ENCODE results near the gene KIF13A. TPM values are rescaled to one million over a fixed set of nuclear protein-coding genes. Genes with fewer than 3 reads are reported as not detected.
"Not testable (repeated sequence)": the region's sequence is repeated elsewhere in the genome, so short reads cannot be mapped to it uniquely, and the experiment has no call there.

Gene KIF13A
- total RNA-seq, 8 experiments from 2014 or later, result 15.5 to 50.5 (median 24.5) TPM

DNA sequence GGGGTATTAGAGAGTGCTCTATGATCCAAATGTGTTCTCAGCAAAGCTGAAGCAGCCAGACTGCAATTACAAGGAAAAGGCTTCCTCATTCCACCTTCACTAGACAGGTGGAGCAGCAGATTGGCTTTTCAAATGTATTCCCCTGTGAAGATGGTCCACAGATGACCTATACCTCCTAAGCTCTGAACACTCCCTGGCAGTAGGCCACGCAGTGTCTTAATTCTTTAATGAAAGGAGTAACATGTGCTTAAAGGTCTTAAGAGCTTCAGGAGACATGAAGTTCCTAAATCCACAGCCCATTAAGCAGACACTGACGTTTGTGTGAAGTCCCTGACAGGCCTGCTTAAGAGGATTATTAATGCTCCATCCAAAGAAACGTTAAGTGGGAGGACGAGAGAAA is 141.8 kb downstream of the KIF13A start:
- H3K4me1 ChIP-seq (replicated peaks in 1 of 2), result no peaks in the 10 kb centered on the region
- no peak overlapping the region for H3K27ac ChIP-seq
- in situ Hi-C loops (cut with MboI; ENCODE audit: low pct_unique_long_range_greater_than_20kb in 2 of 9, low sequenced_read_pairs in 9 of 9, unreplicated experiment in 9 of 9), result loop anchor here in 3 of 9 experiments (25.0 kb wide), 2 partner anchors 267 to 292 kb away; partner anchors contain the start of gene NHLRC1 (in 2 of the 3)
- WGBS, 10 experiments, result 60 to 92% (median 80%) methylated on average over 1 to 4 of the region's 4 CpGs
- ATAC-seq (replicated peaks in 6 of 8), result no peak
- no peak overlapping the region for H3K4me3 ChIP-seq

DNA sequence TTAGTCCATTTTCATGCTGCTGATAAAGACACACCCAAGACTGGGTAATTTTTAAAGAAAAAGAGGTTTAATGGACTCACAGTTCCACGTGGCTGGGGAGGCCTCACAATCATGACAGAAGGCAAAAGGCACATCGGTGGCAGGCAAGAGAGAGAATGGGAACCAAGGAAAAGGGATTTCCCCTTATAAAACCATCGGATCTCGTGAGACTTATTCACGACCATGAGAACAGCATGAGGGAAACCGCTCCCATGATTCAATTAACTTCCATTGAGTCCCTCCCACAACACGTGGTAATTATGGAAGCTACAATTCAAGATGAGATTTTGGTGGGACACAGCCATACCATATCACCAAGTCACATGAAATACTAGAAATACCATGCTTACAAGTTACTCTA is 142.5 kb downstream of the KIF13A start:
- not testable (repeated sequence) for H3K27ac ChIP-seq; H3K4me1 ChIP-seq (replicated peaks in 1 of 2); ATAC-seq (replicated peaks in 6 of 8); H3K4me3 ChIP-seq
- 76 to 100% (median 90%) methylated on average over 1 to 7 of the region's 7 CpGs for WGBS, 10 experiments
- in situ Hi-C loops (cut with MboI; ENCODE audit: low pct_unique_long_range_greater_than_20kb in 2 of 9, low sequenced_read_pairs in 9 of 9, unreplicated experiment in 9 of 9), result loop anchor here in 3 of 9 experiments (25.0 kb wide), 2 partner anchors 267 to 292 kb away; partner anchors contain the start of gene NHLRC1 (in 2 of the 3)

GRCh38 chr6:17842934-17843821 is 144.3 kb downstream of the KIF13A start:
- Histone ChIP-seq H3K4me3 (no peak overlapping the region), H3K4me1 (replicated peaks in 1 of 2) (peaks cover 7 to 19% of the 10 kb centered on the region in 2 donors), H3K27ac (no peak overlapping the region)
- WGBS, 10 experiments, result 65 to 100% (median 88%) methylated on average over 1 to 8 of the region's 8 CpGs
- no peak for ATAC-seq (replicated peaks in 6 of 8)
- in situ Hi-C loops (cut with MboI; ENCODE audit: low pct_unique_long_range_greater_than_20kb in 2 of 9, low sequenced_read_pairs in 9 of 9, unreplicated experiment in 9 of 9), result loop anchor here in 3 of 9 experiments (25.0 kb wide), 2 partner anchors 269 to 294 kb away; partner anchors contain the start of gene NHLRC1 (in 2 of the 3)

GRCh38 chr6:17842014-17842776 is 145.2 kb downstream of the KIF13A start:
- 86 to 100% (median 98%) methylated on average over 1 to 2 of the region's 3 CpGs; no CpG with 5 or more reads in 2 of the 10 experiments for WGBS, 10 experiments
- Histone ChIP-seq H3K4me3 (no peak overlapping the region), H3K27ac (no peak overlapping the region), H3K4me1 (replicated peaks in 1 of 2) (peaks cover 7 to 19% of the 10 kb centered on the region in 2 donors)
- in situ Hi-C loops (cut with MboI; ENCODE audit: low pct_unique_long_range_greater_than_20kb in 2 of 9, low sequenced_read_pairs in 9 of 9, unreplicated experiment in 9 of 9), result loop anchor here in 3 of 9 experiments (25.0 kb wide), 2 partner anchors 270 to 295 kb away; partner anchors contain the start of gene NHLRC1 (in 2 of the 3)
- ATAC-seq (replicated peaks in 6 of 8), result no peak

DNA sequence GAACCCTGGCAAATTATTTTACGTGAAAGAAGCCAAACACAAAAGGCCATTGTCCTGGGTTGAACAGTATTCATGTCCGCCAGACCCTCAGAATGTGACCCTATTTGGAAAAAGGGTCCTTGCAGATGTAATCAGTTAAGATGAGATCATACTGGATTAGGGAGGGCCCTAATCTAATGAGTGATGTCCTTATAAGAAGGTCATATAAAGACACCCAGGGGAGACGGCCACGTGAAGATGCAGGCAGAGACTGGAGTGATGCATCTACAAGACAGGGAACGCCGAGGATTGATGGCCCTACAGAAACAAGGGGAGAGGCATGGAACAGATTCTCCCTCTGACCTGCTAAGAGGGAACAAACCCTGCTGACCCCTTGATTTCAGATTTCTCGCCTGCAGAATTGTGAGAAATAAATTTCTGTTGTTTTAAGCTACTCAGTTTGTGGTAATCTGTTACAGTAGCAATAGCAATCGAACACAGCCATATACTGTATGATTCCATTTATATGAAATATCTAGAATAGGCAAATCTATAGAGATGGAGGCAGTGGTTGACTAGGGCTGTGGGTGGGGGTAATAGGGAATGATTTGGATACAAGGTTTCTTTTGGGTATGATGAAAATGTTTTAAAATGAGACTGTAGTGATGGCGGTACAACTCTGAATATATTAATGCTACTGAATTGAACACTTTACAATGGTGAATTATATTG is 147.8 kb downstream of the KIF13A start:
- H3K27ac ChIP-seq, result peak overlapping the region; percentile 60 to 78
- no peak overlapping the region for H3K4me3 ChIP-seq
- H3K4me1 ChIP-seq (replicated peaks in 1 of 2), result peaks cover 7 to 19% of the 10 kb centered on the region in 2 donors
- peak in 5 of 8 experiments; percentile 98 to 99 (median 99) for ATAC-seq (replicated peaks in 6 of 8)
- 29 to 100% (median 82%) methylated on average over 1 to 9 of the region's 9 CpGs for WGBS, 10 experiments
- in situ Hi-C loops (cut with MboI; ENCODE audit: low pct_unique_long_range_greater_than_20kb in 2 of 9, low sequenced_read_pairs in 9 of 9, unreplicated experiment in 9 of 9), result loop anchor here in 3 of 9 experiments (25.0 kb wide), 2 partner anchors 273 to 298 kb away; partner anchors contain the start of gene NHLRC1 (in 2 of the 3)

DNA sequence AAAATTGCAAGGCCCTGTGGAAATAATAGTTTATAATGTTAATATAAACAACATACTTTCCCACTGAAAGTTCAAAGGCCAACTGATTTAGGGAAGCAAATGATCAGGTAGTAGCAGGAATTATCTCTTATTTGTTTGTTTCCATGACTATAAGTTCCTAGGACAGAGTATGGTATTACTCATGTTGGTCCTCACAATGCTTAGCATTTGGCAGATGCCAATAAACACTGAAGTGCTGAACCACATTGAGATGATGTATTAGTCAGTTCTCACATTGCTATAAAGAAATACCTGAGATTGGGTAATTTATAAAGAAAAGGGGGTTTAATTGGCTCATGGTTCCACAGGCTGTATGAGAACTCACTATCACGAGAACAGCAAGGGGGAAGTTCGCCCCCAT is 151.1 kb downstream of the KIF13A start:
- WGBS, 10 experiments, result 77 to 100% (median 98%) methylated on average over 1 to 2 of the region's 2 CpGs; no CpG with 5 or more reads in 4 of the 10 experiments
- Histone ChIP-seq H3K27ac (no peak overlapping the region), H3K4me3 (no peak overlapping the region), H3K4me1 (replicated peaks in 1 of 2) (peaks cover 7 to 19% of the 10 kb centered on the region in 2 donors)
- peak in 1 of 8 experiments; percentile 41 for ATAC-seq (replicated peaks in 6 of 8)
- in situ Hi-C loops (cut with MboI; ENCODE audit: low pct_unique_long_range_greater_than_20kb in 2 of 9, low sequenced_read_pairs in 9 of 9, unreplicated experiment in 9 of 9), result loop anchor here in 3 of 9 experiments (25.0 kb wide), 2 partner anchors 276 to 301 kb away; partner anchors contain the start of gene NHLRC1 (in 2 of the 3)

GRCh38 chr6:17835784-17836183 is 151.7 kb downstream of the KIF13A start:
- peaks cover 7 to 19% of the 10 kb centered on the region in 2 donors for H3K4me1 ChIP-seq (replicated peaks in 1 of 2)
- H3K27ac ChIP-seq, result no peak overlapping the region
- H3K4me3 ChIP-seq, result no peak overlapping the region
- in situ Hi-C loops (cut with MboI; ENCODE audit: low pct_unique_long_range_greater_than_20kb in 2 of 9, low sequenced_read_pairs in 9 of 9, unreplicated experiment in 9 of 9), result loop anchor here in 3 of 9 experiments (25.0 kb wide), 2 partner anchors 277 to 302 kb away; partner anchors contain the start of gene NHLRC1 (in 2 of the 3)
- ATAC-seq (replicated peaks in 6 of 8), result no peak

- 0 to 87% (median 74%) methylated on average over 1 to 4 of the region's 4 CpGs; no CpG with 5 or more reads in 2 of the 10 experiments for WGBS, 10 experiments
- no peak overlapping the region for H3K4me3 ChIP-seq
- in situ Hi-C loops (cut with MboI; ENCODE audit: low pct_unique_long_range_greater_than_20kb in 2 of 9, low sequenced_read_pairs in 9 of 9, unreplicated experiment in 9 of 9), result loop anchor here in 3 of 9 experiments (25.0 kb wide), 2 partner anchors 281 to 306 kb away; partner anchors contain the start of gene NHLRC1 (in 2 of the 3)
- H3K27ac ChIP-seq, result no peak overlapping the region
- peak in 1 of 8 experiments; percentile 43 for ATAC-seq (replicated peaks in 6 of 8)
- H3K4me1 ChIP-seq (replicated peaks in 1 of 2), result no peaks in the 10 kb centered on the region
These were observed 156.3 kb downstream of the KIF13A start for GRCh38 chr6:17831135-17831534.

- no peak for ATAC-seq (replicated peaks in 6 of 8)
- H3K27ac ChIP-seq, result no peak overlapping the region
- in situ Hi-C loops (cut with MboI; ENCODE audit: low pct_unique_long_range_greater_than_20kb in 2 of 9, low sequenced_read_pairs in 9 of 9, unreplicated experiment in 9 of 9), result loop anchor here in 3 of 9 experiments (25.0 kb wide), 2 partner anchors 282 to 307 kb away; partner anchors contain the start of gene NHLRC1 (in 2 of the 3)
These were observed 157.5 kb downstream of the KIF13A start for GRCh38 chr6:17829905-17830304.

DNA sequence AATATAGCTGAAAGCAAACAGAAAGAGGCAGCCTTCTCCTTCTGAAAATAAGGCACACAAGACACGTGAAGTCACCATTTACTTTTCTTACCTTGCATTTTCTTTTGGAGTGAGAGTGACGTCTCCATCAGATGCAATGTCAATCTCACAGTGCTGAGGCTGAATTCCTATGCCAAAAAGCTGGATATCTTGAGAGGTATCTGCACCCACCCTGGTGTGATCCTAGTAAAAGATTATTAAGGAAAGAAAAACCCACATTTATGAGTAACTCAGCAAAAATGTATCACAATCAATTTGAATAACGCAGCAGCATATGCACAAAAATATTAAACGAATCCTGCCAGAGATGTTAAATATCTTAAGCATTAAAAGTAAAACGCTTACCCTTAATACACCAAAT is 159.3 kb downstream of the KIF13A start:
- Histone ChIP-seq H3K27ac (no peak overlapping the region), H3K4me1 (replicated peaks in 1 of 2) (no peaks in the 10 kb centered on the region), H3K4me3 (no peak overlapping the region)
- WGBS, 10 experiments, result 22 to 100% (median 87%) methylated on average over 1 to 5 of the region's 5 CpGs
- in situ Hi-C loops (cut with MboI; ENCODE audit: low pct_unique_long_range_greater_than_20kb in 2 of 9, low sequenced_read_pairs in 9 of 9, unreplicated experiment in 9 of 9), result loop anchor here in 3 of 9 experiments (25.0 kb wide), 2 partner anchors 284 to 309 kb away; partner anchors contain the start of gene NHLRC1 (in 2 of the 3)
- ATAC-seq (replicated peaks in 6 of 8), result no peak

More at GRCh38 chr6:17829905-17830304, 157.5 kb downstream of the KIF13A start:
- H3K4me1 ChIP-seq (replicated peaks in 1 of 2), result no peaks in the 10 kb centered on the region
- 70 to 100% (median 86%) methylated on average over 1 to 3 of the region's 3 CpGs; no CpG with 5 or more reads in 2 of the 10 experiments for WGBS, 10 experiments
- no peak overlapping the region for H3K4me3 ChIP-seq

DNA sequence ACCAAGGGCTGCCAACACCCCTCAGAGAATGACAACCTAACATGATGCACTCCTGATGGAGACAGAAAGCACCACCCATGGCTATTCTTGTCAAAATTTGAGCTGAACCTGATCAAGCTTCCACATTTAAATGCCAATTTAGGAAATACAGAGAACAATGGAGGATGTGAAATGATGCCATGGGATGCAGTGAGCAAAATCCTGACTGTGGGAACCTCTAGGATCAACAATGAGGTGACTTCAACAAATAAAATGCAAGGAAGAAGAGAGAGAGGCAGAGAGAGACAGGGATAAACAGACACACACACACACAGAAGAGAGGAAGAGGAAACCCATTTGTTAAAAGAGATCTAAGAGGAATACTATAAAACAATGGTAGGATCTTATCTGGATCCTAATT is 161.1 kb downstream of the KIF13A start:
- no peak overlapping the region for H3K27ac ChIP-seq
- in situ Hi-C loops (cut with MboI; ENCODE audit: low pct_unique_long_range_greater_than_20kb in 2 of 9, low sequenced_read_pairs in 9 of 9, unreplicated experiment in 9 of 9), result loop anchor here in 3 of 9 experiments (25.0 kb wide), 2 partner anchors 286 to 311 kb away; partner anchors contain the start of gene NHLRC1 (in 2 of the 3)
- H3K4me1 ChIP-seq (replicated peaks in 1 of 2), result no peaks in the 10 kb centered on the region
- no peak for ATAC-seq (replicated peaks in 6 of 8)
- H3K4me3 ChIP-seq, result no peak overlapping the region

GRCh38 chr6:17820055-17820454 is 167.4 kb downstream of the KIF13A start:
- Histone ChIP-seq H3K27ac (no peak overlapping the region), H3K4me3 (no peak overlapping the region), H3K4me1 (replicated peaks in 1 of 2) (peaks cover 7 to 12% of the 10 kb centered on the region in 2 donors)
- in situ Hi-C loops (cut with MboI; ENCODE audit: low pct_unique_long_range_greater_than_20kb in 2 of 9, low sequenced_read_pairs in 9 of 9, unreplicated experiment in 9 of 9), result loop anchor here in 5 of 9 experiments (25.0 kb wide), 1 partner anchor 658 kb away; no protein-coding TSS in a partner anchor
- 40 to 100% (median 71%) methylated on average over 1 to 7 of the region's 7 CpGs; no CpG with 5 or more reads in 2 of the 10 experiments for WGBS, 10 experiments
- peak in 6 of 8 experiments; percentile 14 to 94 (median 68) for ATAC-seq (replicated peaks in 6 of 8)

Data from motor neuron (in vitro differentiated cells).